OCI-LY1 (cell line): ENCODE data around the gene IFT27.

Source experiments
- H2AFZ ChIP-seq: fragments of 200-600 bp; sonication (generic), shearing (Covaris generic); 2 replicates; pipeline ENCODE4 v1.6.0; 2014; ENCODE audit warnings: antibody characterized with exemption, mild to moderate bottlenecking, low read length
- H3F3A ChIP-seq: fragments of 200-600 bp; sonication (generic), shearing (Covaris generic); 2 replicates; pipeline ENCODE4 v1.6.0; 2014; ENCODE audit warnings: mild to moderate bottlenecking, antibody characterized with exemption, low read length, moderate library complexity; ENCODE audit not compliant: insufficient read depth
- H3K27ac ChIP-seq: fragments of 200-600 bp; sonication (generic); 2 replicates; pipeline ENCODE4 v1.5.1; 2014; ENCODE audit warnings: low read length, mixed run types, mild to moderate bottlenecking, low read depth; ENCODE audit not compliant: poor library complexity, severe bottlenecking
- H3K27me3 ChIP-seq: fragments of 200-600 bp; sonication (generic); 2 replicates; pipeline ENCODE4 v1.6.0; 2014; ENCODE audit warnings: antibody characterized with exemption, mild to moderate bottlenecking, low read length, moderate library complexity; ENCODE audit not compliant: insufficient read depth
- H3K36me3 ChIP-seq: fragments of 200-600 bp; sonication (generic); 2 replicates; pipeline ENCODE4 v1.6.1; 2014; ENCODE audit warnings: mild to moderate bottlenecking, antibody characterized with exemption, low read length, moderate library complexity, mixed read lengths; ENCODE audit not compliant: insufficient read depth
- H3K4me1 ChIP-seq: fragments of 200-600 bp; sonication (generic); 2 replicates; pipeline ENCODE4 v1.5.1; 2014; ENCODE audit warnings: mild to moderate bottlenecking, low read length, moderate library complexity; ENCODE audit not compliant: insufficient read depth, severe bottlenecking
- H3K4me2 ChIP-seq: fragments of 200-600 bp; sonication (generic), shearing (Covaris generic); 2 replicates; pipeline ENCODE4 v1.6.1; 2014; ENCODE audit warnings: low read length
- H3K4me3 ChIP-seq: fragments of 200-600 bp; sonication (generic); 2 replicates; pipeline ENCODE4 v1.5.1; 2014; ENCODE audit warnings: low read length, low read depth, mild to moderate bottlenecking, mixed read lengths; ENCODE audit not compliant: poor library complexity, severe bottlenecking
- H3K79me2 ChIP-seq: fragments of 200-600 bp; shearing (Covaris generic); 2 replicates; pipeline ENCODE4 v1.6.1; 2016; ENCODE audit warnings: mixed run types, low read length, mixed read lengths; ENCODE audit not compliant: insufficient read depth
- H3K9ac ChIP-seq: fragments of 200-600 bp; sonication (generic), shearing (Covaris generic); 2 replicates; pipeline ENCODE4 v1.6.1; 2014; ENCODE audit warnings: mild to moderate bottlenecking, low read length, mixed read lengths
- H3K9me2 ChIP-seq: fragments of 200-600 bp; sonication (generic), shearing (Covaris generic); 2 replicates; pipeline ENCODE4 v1.6.1; 2014; ENCODE audit warnings: low read depth, mild to moderate bottlenecking, low read length, mixed read lengths
- H3K9me3 ChIP-seq: fragments of 200-600 bp; shearing (Covaris generic); 2 replicates; pipeline ENCODE4 v1.6.1; 2014; ENCODE audit warnings: low read length, mixed read lengths
- H4K20me1 ChIP-seq: fragments of 200-600 bp; sonication (generic), shearing (Covaris generic); 2 replicates; pipeline ENCODE4 v1.6.0; 2016; ENCODE audit warnings: mild to moderate bottlenecking, low read length; ENCODE audit not compliant: insufficient read depth
- EZH2 ChIP-seq: fragments of 200-600 bp; sonication (generic), shearing (Covaris generic); IDR thresholded peaks from 2 replicates; pipeline ENCODE4 v1.8.0; 2017; ENCODE audit warnings: borderline replicate concordance, mixed run types, mild to moderate bottlenecking, antibody characterized with exemption, low read length, moderate library complexity, mixed read lengths
- TF ChIP-seq, protein P1 (sequence below): fragments of 200-600 bp; sonication (generic), shearing (Covaris generic); IDR thresholded peaks from 2 replicates; pipeline ENCODE4 v1.5.1; 2017; ENCODE audit warnings: mild to moderate bottlenecking, antibody characterized with exemption, low read length, moderate library complexity, mixed read lengths

The IFT27 gene

DNA sequence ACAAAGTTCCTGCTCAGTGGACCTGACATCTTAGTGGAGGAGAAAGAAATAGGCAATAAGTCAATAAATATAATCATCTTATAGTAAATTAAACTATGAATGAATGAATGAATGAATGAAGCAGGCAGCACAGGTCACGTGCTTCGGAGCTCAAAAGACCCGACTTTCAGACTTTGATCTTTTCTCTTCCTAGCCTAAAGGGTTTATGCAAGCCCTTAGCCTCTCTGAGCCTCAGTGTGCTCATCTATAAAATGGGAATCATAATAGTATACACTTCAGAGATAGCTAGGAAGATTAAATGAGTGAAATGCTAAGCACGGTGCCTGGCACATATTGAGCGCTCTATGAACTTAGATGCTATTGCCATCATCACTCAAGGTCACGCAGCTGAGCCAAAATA lies 33.4 kb upstream of the IFT27 start:
- Histone ChIP-seq H3K27ac (no peak overlapping the region), H3K9me3 (no peaks in the 10 kb centered on the region), H4K20me1 (no peaks in the 10 kb centered on the region), H3K27me3 (no peaks in the 10 kb centered on the region; the same call in 1 of the 2 replicates), H3K4me3 (no peak overlapping the region), H3K36me3 (no peaks in the 10 kb centered on the region), H3F3A (no peaks in the 10 kb centered on the region), H3K4me2 (no peak overlapping the region), H2AFZ (no peak overlapping the region), H3K4me1 (no peaks in the 10 kb centered on the region), H3K79me2 (no peaks in the 10 kb centered on the region), H3K9ac (no peak overlapping the region), H3K9me2 (no peaks in the 10 kb centered on the region)
- TF ChIP-seq, protein P1, sequence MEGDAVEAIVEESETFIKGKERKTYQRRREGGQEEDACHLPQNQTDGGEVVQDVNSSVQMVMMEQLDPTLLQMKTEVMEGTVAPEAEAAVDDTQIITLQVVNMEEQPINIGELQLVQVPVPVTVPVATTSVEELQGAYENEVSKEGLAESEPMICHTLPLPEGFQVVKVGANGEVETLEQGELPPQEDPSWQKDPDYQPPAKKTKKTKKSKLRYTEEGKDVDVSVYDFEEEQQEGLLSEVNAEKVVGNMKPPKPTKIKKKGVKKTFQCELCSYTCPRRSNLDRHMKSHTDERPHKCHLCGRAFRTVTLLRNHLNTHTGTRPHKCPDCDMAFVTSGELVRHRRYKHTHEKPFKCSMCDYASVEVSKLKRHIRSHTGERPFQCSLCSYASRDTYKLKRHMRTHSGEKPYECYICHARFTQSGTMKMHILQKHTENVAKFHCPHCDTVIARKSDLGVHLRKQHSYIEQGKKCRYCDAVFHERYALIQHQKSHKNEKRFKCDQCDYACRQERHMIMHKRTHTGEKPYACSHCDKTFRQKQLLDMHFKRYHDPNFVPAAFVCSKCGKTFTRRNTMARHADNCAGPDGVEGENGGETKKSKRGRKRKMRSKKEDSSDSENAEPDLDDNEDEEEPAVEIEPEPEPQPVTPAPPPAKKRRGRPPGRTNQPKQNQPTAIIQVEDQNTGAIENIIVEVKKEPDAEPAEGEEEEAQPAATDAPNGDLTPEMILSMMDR: no peak
- TF ChIP-seq EZH2: no peak

DNA sequence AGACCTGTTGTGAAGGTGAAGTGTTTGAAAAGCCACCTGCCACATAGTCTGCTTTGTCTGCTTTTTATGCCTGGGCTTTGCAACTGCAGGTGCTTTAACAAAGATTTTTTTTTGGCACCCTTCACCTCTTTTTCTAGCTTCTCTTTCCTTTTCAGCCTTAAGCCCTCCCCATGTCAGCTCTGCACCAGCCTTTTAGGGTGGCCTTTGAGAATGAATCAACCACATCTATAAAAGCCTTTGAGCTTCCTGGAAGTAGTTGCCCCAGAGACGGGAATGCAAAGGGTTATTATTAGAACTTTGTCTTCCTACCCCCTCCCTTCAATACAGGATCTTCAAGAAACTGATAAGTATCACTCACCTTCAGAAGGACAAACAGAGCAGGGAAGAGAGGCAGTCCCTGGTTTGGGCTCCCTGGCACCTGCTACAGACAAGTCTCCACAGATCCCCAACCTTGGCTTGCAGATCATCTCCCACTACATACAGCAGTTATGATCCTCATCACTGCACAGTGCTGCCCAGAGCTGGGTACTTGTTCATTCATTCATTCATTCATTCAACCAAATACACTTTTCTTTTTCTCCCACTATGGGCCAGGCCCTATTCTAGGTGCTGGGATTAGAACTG lies 32.9 kb upstream of the IFT27 start:
- no peaks in the 10 kb centered on the region for H3K79me2 ChIP-seq
- H3K4me1 ChIP-seq: no peaks in the 10 kb centered on the region
- no peaks in the 10 kb centered on the region for H3K9me2 ChIP-seq
- no peak overlapping the region for H3K27ac ChIP-seq
- no peaks in the 10 kb centered on the region for H3K9me3 ChIP-seq
- no peak overlapping the region for H3K4me2 ChIP-seq
- no peak overlapping the region for H2AFZ ChIP-seq
- TF ChIP-seq EZH2: no peak
- TF ChIP-seq, protein P1: no peak
- no peaks in the 10 kb centered on the region for H4K20me1 ChIP-seq
- no peaks in the 10 kb centered on the region for H3F3A ChIP-seq
- H3K27me3 ChIP-seq: no peaks in the 10 kb centered on the region; the same call in 1 of the 2 replicates
- H3K4me3 ChIP-seq: no peak overlapping the region
- H3K36me3 ChIP-seq: no peaks in the 10 kb centered on the region
- no peak overlapping the region for H3K9ac ChIP-seq

DNA sequence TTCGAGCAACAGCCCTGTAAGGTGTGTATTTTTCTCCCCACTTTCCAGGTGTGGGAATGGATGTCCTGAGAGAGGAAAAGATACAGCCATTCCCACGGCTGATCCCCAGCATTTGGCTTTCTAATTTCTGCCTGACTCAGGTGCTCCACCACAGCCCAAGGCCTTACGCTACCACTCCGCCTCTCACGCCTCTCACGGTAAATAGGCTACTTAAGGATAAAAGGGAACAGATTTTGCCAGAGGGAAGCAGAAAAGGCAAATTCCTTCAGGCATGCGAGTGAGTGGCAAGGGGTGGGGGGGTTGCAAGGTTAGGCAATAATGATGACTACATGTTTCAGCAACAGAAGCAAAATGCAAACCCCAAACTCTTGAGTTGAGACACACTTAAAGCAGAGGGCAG lies 31.7 kb upstream of the IFT27 start:
- Histone ChIP-seq H3K4me1 (no peaks in the 10 kb centered on the region), H2AFZ (no peak overlapping the region), H3K9me2 (no peaks in the 10 kb centered on the region), H4K20me1 (no peaks in the 10 kb centered on the region), H3K9me3 (no peaks in the 10 kb centered on the region), H3K36me3 (no peaks in the 10 kb centered on the region), H3K27me3 (no peaks in the 10 kb centered on the region; the same call in 1 of the 2 replicates), H3K4me3 (no peak overlapping the region), H3K4me2 (no peak overlapping the region), H3K27ac (no peak overlapping the region), H3K9ac (no peak overlapping the region), H3F3A (no peaks in the 10 kb centered on the region), H3K79me2 (no peaks in the 10 kb centered on the region)
- TF ChIP-seq, protein P1: no peak
- TF ChIP-seq EZH2: no peak
